ENCODE results near the gene MCM7.

GRCh38 chr7:100082978-100083377 is 18.2 kb downstream of the MCM7 start:
- TF ChIP-seq SMC3 (IDR thresholded peaks at IDR 0.05; ENCODE audit: low read depth, low read length) = no peak
- TF ChIP-seq CTCF (conservative IDR thresholded peaks at IDR 0.05; ENCODE audit: low read depth, low read length) = no peak
- no peak for TF ChIP-seq MAFK (IDR thresholded peaks at IDR 0.05; ENCODE audit: low read depth, low read length)
- no peak for TF ChIP-seq FOS (IDR thresholded peaks at IDR 0.05; ENCODE audit: low read depth, low read length)
- no peak for TF ChIP-seq MXI1 (IDR thresholded peaks at IDR 0.05; ENCODE audit: borderline replicate concordance, low read depth, low read length)
- TF ChIP-seq RAD21 (IDR thresholded peaks at IDR 0.05; ENCODE audit: low read length) = no peak
